ENCODE results near the gene STEAP2.
"Not testable (repeated sequence)": the region's sequence is repeated elsewhere in the genome, so short reads cannot be mapped to it uniquely, and the experiment has no call there.

DNA sequence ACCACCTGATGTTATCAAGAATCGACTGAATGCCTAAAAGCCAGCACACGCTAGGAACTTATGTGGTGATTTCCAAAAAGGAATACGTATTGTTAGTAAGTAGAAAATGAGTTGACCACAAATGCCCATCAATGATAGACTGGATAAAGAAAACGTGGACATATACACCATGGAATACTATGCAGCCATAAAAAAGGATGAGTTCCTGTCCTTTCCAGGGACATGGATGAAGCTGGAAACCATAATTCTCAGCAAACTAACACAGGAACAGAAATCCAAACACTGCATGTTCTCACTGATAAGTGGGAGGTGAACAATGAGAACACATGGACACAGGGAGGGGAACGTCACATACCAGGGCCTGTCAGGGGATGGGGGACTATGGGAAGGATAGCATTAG lies 44.5 kb downstream of the STEAP2 start:
- TF ChIP-seq POLR2AphosphoS5, EP300 (IDR thresholded peaks at IDR 0.05): not testable (repeated sequence)
- TF ChIP-seq, protein P1, sequence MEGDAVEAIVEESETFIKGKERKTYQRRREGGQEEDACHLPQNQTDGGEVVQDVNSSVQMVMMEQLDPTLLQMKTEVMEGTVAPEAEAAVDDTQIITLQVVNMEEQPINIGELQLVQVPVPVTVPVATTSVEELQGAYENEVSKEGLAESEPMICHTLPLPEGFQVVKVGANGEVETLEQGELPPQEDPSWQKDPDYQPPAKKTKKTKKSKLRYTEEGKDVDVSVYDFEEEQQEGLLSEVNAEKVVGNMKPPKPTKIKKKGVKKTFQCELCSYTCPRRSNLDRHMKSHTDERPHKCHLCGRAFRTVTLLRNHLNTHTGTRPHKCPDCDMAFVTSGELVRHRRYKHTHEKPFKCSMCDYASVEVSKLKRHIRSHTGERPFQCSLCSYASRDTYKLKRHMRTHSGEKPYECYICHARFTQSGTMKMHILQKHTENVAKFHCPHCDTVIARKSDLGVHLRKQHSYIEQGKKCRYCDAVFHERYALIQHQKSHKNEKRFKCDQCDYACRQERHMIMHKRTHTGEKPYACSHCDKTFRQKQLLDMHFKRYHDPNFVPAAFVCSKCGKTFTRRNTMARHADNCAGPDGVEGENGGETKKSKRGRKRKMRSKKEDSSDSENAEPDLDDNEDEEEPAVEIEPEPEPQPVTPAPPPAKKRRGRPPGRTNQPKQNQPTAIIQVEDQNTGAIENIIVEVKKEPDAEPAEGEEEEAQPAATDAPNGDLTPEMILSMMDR (IDR thresholded peaks at IDR 0.05): not testable (repeated sequence)

Data from gastroesophageal sphincter (tissue), 3 donors.